ENCODE measurements around the gene MAG.

DNA sequence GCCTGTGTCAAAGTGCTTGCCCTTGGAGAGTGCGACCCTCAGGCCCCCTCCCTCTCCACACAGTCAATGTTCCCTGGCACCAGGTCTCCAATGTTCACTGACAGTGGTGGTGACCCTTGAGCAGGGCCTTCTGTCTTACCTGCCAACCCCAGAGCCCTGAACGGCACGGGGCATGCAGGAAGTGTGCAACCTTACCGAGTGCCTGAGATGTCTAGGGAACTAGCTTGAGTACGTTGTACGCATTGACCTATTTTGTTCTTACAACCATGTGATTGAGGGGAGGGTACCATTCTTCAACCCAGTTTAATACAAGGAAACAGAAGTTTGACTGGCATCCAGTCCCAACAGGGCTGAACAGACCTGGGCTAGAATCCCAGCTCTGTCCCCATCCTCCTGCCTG lies 13.2 kb downstream of the MAG start:
- TF ChIP-seq MYBL2 (CRISPR knock-in tag; IDR thresholded peaks at IDR 0.05) = no peak
- no peak for TF ChIP-seq ETV6 (CRISPR knock-in tag; IDR thresholded peaks at IDR 0.05)
- TF ChIP-seq, protein P1, sequence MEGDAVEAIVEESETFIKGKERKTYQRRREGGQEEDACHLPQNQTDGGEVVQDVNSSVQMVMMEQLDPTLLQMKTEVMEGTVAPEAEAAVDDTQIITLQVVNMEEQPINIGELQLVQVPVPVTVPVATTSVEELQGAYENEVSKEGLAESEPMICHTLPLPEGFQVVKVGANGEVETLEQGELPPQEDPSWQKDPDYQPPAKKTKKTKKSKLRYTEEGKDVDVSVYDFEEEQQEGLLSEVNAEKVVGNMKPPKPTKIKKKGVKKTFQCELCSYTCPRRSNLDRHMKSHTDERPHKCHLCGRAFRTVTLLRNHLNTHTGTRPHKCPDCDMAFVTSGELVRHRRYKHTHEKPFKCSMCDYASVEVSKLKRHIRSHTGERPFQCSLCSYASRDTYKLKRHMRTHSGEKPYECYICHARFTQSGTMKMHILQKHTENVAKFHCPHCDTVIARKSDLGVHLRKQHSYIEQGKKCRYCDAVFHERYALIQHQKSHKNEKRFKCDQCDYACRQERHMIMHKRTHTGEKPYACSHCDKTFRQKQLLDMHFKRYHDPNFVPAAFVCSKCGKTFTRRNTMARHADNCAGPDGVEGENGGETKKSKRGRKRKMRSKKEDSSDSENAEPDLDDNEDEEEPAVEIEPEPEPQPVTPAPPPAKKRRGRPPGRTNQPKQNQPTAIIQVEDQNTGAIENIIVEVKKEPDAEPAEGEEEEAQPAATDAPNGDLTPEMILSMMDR (IDR thresholded peaks at IDR 0.05) = no peak
- no peak for TF ChIP-seq SP1 (CRISPR knock-in tag; conservative IDR thresholded peaks at IDR 0.05)
- TF ChIP-seq ZNF232 (CRISPR knock-in tag; IDR thresholded peaks at IDR 0.05) = no peak
- TF ChIP-seq, protein P2, sequence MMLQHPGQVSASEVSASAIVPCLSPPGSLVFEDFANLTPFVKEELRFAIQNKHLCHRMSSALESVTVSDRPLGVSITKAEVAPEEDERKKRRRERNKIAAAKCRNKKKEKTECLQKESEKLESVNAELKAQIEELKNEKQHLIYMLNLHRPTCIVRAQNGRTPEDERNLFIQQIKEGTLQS (CRISPR knock-in tag; conservative IDR thresholded peaks at IDR 0.05) = no peak
- no peak for TF ChIP-seq ATF1 (CRISPR knock-in tag; IDR thresholded peaks at IDR 0.05)
- no peak for TF ChIP-seq CREM (CRISPR knock-in tag; IDR thresholded peaks at IDR 0.05)
- TF ChIP-seq ESRRA (CRISPR knock-in tag; IDR thresholded peaks at IDR 0.05; ENCODE audit: borderline replicate concordance) = no peak
- TF ChIP-seq NR3C1 (CRISPR knock-in tag; conservative IDR thresholded peaks at IDR 0.05; ENCODE audit: low read depth) = no peak
- TF ChIP-seq, protein P3, sequence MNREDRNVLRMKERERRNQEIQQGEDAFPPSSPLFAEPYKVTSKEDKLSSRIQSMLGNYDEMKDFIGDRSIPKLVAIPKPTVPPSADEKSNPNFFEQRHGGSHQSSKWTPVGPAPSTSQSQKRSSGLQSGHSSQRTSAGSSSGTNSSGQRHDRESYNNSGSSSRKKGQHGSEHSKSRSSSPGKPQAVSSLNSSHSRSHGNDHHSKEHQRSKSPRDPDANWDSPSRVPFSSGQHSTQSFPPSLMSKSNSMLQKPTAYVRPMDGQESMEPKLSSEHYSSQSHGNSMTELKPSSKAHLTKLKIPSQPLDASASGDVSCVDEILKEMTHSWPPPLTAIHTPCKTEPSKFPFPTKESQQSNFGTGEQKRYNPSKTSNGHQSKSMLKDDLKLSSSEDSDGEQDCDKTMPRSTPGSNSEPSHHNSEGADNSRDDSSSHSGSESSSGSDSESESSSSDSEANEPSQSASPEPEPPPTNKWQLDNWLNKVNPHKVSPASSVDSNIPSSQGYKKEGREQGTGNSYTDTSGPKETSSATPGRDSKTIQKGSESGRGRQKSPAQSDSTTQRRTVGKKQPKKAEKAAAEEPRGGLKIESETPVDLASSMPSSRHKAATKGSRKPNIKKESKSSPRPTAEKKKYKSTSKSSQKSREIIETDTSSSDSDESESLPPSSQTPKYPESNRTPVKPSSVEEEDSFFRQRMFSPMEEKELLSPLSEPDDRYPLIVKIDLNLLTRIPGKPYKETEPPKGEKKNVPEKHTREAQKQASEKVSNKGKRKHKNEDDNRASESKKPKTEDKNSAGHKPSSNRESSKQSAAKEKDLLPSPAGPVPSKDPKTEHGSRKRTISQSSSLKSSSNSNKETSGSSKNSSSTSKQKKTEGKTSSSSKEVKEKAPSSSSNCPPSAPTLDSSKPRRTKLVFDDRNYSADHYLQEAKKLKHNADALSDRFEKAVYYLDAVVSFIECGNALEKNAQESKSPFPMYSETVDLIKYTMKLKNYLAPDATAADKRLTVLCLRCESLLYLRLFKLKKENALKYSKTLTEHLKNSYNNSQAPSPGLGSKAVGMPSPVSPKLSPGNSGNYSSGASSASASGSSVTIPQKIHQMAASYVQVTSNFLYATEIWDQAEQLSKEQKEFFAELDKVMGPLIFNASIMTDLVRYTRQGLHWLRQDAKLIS (CRISPR knock-in tag; IDR thresholded peaks at IDR 0.05; ENCODE audit: borderline replicate concordance) = no peak
- TF ChIP-seq NFYB (CRISPR knock-in tag; conservative IDR thresholded peaks at IDR 0.05; ENCODE audit: low read depth) = no peak
